Brain microvascular endothelial cell (primary cell): ENCODE results near the gene TNFRSF1A.
A peak's percentile ranks its signal among the peaks of the same experiment; 100 is the strongest.
"Not testable (repeated sequence)": the region's sequence is repeated elsewhere in the genome, so short reads cannot be mapped to it uniquely, and the experiment has no call there.

Experiments used
- DNase-seq: peaks from one replicate; pipeline ENCODE4 v3.0.0-alpha.2; 2020
- H3K27ac ChIP-seq: fragments of 250-450 bp; sonication (Bioruptor Pico); 2 replicates; pipeline ENCODE4 v1.5.1; 2020; ENCODE audit warnings: mild to moderate bottlenecking, moderate library complexity
- H3K27me3 ChIP-seq: fragments of 250-450 bp; sonication (Bioruptor Pico); replicated peaks from 2 replicates; pipeline ENCODE4 v1.5.1; 2020; ENCODE audit warnings: mild to moderate bottlenecking
- H3K36me3 ChIP-seq: fragments of 250-450 bp; sonication (Bioruptor Pico); replicated peaks from 2 replicates; pipeline ENCODE4 v1.5.1; 2020; ENCODE audit warnings: mild to moderate bottlenecking
- H3K4me3 ChIP-seq: 2 replicates; pipeline ENCODE4 v1.5.1; 2011; ENCODE audit warnings: low read depth, mild to moderate bottlenecking, control low read depth, low read length, moderate library complexity
- CTCF ChIP-seq: IDR thresholded peaks from 2 replicates; pipeline ENCODE4 v1.5.1; 2011; ENCODE audit warnings: low read depth, mild to moderate bottlenecking, moderate library complexity, low read length, control low read depth, inconsistent platforms; ENCODE audit errors: missing control alignments
- in situ Hi-C: cut with HindIII; loops from 2 replicates; pipeline ENCODE4 v1.10.0; 2017; ENCODE audit warnings: low sequenced_read_pairs, low pct_ligation_motif_present

The TNFRSF1A gene

GRCh38 chr12:6343518-6343917, 1.6 kb upstream of the TNFRSF1A start:
- peaks cover 5% of the 10 kb centered on the region for H3K36me3 ChIP-seq
- in situ Hi-C loops, result no loop called here
- H3K27ac ChIP-seq, result no peak overlapping the region
- no peak overlapping the region for H3K4me3 ChIP-seq
- DNase-seq, result no peak
- H3K27me3 ChIP-seq, result no peaks in the 10 kb centered on the region
- TF ChIP-seq CTCF, result no peak

- no peaks in the 10 kb centered on the region for H3K27me3 ChIP-seq
- DNase-seq, result no peak
- peak overlapping the region; percentile 100 for H3K4me3 ChIP-seq
- in situ Hi-C loops, result no loop called here
- TF ChIP-seq CTCF, result no peak
- H3K27ac ChIP-seq, result peak overlapping the region; percentile 92
- H3K36me3 ChIP-seq, result peaks cover 5% of the 10 kb centered on the region
Observed at GRCh38 chr12:6342140-6342889, 439 bp upstream of the TNFRSF1A start.

GRCh38 chr12:6340745-6341416, 995 bp downstream of the TNFRSF1A start:
- H3K27ac ChIP-seq, result peak overlapping the region; percentile 92
- TF ChIP-seq CTCF, result no peak
- no peak for DNase-seq
- peak overlapping the region; percentile 100 for H3K4me3 ChIP-seq
- in situ Hi-C loops, result no loop called here
- peaks cover 5% of the 10 kb centered on the region for H3K36me3 ChIP-seq
- H3K27me3 ChIP-seq, result no peaks in the 10 kb centered on the region

GRCh38 chr12:6340032-6340638, 1.7 kb downstream of the TNFRSF1A start:
- in situ Hi-C loops, result no loop called here
- Histone ChIP-seq H3K27ac (peak overlapping the region; percentile 92), H3K36me3 (peaks cover 5% of the 10 kb centered on the region), H3K27me3 (no peaks in the 10 kb centered on the region), H3K4me3 (peak overlapping the region; percentile 100)
- TF ChIP-seq CTCF, result no peak
- peak; percentile 72 for DNase-seq

GRCh38 chr12:6338955-6339354, 2.9 kb downstream of the TNFRSF1A start:
- peak overlapping the region; percentile 100 for H3K4me3 ChIP-seq
- no peaks in the 10 kb centered on the region for H3K27me3 ChIP-seq
- in situ Hi-C loops, result no loop called here
- peak overlapping the region; percentile 92 for H3K27ac ChIP-seq
- TF ChIP-seq CTCF, result no peak
- DNase-seq, result no peak
- H3K36me3 ChIP-seq, result peaks cover 16% of the 10 kb centered on the region

- Histone ChIP-seq H3K36me3 (peaks cover 20% of the 10 kb centered on the region), H3K27ac (peak overlapping the region; percentile 94), H3K4me3 (peak overlapping the region; percentile 100)
- in situ Hi-C loops, H3K27me3 ChIP-seq, DNase-seq: not testable (repeated sequence)
Observed at GRCh38 chr12:6338536-6338935, 3.3 kb downstream of the TNFRSF1A start.
